Lower leg skin (tissue), 3 donors: ENCODE data around the gene DBNL.

Experiments
- CTCF ChIP-seq, 3 donors: fragments of 450-650 bp; IDR thresholded peaks; one replicate each; pipeline ENCODE4 v1.5.1; 2016; ENCODE audit warnings: antibody characterized with exemption in 3 of 3, mild to moderate bottlenecking in 3 of 3, moderate library complexity in 2 of 3
- POLR2A ChIP-seq, 2 donors: fragments of 450-650 bp; IDR thresholded peaks; one replicate each; pipeline ENCODE4 v1.6.1; 2016 to 2017; ENCODE audit warnings: antibody characterized with exemption in 2 of 2, mild to moderate bottlenecking in 1 of 2, moderate library complexity in 1 of 2

- TF ChIP-seq POLR2A (IDR thresholded peaks at IDR 0.05) (no peak), CTCF (IDR thresholded peaks at IDR 0.05) (no peak)
Measured at GRCh38 chr7:44097064-44097932, 52.8 kb downstream of the DBNL start.
